ENCODE results near the gene PPA2.

Gene PPA2

DNA sequence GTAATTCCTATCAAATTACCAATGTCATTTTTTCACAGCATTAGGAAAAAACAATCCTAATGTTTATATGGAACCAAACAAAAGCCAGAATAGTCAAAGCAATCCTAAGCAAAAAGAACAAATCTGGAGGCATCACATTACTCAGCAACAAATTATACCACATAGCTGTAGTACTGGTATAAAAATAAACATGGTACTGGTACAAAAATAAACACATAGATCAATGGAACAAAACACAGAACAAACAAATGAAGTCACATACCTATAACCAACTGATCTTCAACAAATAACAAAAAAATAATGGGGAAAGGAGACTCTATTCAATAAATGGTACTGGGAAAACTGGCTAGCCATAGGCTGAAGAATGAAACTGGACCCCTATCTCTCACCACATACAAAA, 37.4 kb downstream of the PPA2 start:
- TF ChIP-seq, protein P1, sequence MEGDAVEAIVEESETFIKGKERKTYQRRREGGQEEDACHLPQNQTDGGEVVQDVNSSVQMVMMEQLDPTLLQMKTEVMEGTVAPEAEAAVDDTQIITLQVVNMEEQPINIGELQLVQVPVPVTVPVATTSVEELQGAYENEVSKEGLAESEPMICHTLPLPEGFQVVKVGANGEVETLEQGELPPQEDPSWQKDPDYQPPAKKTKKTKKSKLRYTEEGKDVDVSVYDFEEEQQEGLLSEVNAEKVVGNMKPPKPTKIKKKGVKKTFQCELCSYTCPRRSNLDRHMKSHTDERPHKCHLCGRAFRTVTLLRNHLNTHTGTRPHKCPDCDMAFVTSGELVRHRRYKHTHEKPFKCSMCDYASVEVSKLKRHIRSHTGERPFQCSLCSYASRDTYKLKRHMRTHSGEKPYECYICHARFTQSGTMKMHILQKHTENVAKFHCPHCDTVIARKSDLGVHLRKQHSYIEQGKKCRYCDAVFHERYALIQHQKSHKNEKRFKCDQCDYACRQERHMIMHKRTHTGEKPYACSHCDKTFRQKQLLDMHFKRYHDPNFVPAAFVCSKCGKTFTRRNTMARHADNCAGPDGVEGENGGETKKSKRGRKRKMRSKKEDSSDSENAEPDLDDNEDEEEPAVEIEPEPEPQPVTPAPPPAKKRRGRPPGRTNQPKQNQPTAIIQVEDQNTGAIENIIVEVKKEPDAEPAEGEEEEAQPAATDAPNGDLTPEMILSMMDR (IDR thresholded peaks at IDR 0.05; ENCODE audit: low read depth, low read length), result no peak

DNA sequence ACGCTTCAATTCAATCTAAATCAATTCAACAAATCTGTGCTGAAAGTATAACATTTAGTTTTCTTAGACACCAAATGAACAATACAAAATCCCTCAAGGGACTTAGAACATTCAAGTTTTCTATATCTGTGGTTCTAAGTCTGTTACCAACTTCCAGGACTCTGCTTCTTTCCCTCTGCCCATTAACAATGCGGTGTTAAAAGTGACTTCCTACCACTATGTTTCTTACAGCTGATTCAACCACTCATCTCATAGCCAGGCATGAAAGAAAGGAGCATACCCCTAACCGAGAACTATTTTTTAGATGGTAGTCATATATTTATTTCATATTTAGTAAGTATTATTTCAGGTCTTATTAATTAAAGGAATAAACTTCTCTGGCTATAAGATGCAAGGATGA, 38.9 kb downstream of the PPA2 start:
- DNase-seq, result no peak
- no peak overlapping the region for H3K4me3 ChIP-seq (ENCODE audit: low read depth, low read length)
- TF ChIP-seq, protein P1 (IDR thresholded peaks at IDR 0.05; ENCODE audit: low read depth, low read length), result no peak
- no peaks in the 10 kb centered on the region for H3K4me1 ChIP-seq
- no peaks in the 10 kb centered on the region for H3K27me3 ChIP-seq
- H3K36me3 ChIP-seq, result peaks cover 13% of the 10 kb centered on the region
- H3K9me3 ChIP-seq, result no peaks in the 10 kb centered on the region

More for the DNA sequence above, 37.4 kb downstream of the PPA2 start:
- DNase-seq, result no peak
- no peaks in the 10 kb centered on the region for H3K9me3 ChIP-seq
- no peaks in the 10 kb centered on the region for H3K27me3 ChIP-seq
- H3K4me3 ChIP-seq (ENCODE audit: low read depth, low read length), result no peak overlapping the region
- H3K36me3 ChIP-seq, result peaks cover 9% of the 10 kb centered on the region
- H3K4me1 ChIP-seq, result no peaks in the 10 kb centered on the region

DNA sequence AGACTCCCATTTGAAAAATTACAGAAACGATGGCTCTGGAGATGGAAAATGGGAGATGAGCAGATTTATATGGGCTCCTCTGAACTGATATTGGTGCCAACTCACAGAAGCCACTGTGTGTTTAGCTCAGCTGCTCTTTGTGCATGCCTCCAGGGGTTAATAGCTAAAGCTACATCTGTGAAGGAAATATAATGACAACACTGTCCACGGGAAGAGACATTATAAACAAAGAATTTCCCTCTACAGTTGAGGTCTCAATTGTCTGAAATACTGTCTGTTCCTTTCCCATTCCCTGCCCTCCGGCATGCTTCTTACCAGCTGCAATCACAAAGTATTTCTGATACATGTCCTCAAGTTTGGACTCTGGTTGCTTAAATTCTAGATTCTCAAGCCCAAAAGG, 40.4 kb downstream of the PPA2 start:
- Histone ChIP-seq H3K4me1 (no peaks in the 10 kb centered on the region), H3K4me3 (ENCODE audit: low read depth, low read length) (no peak overlapping the region), H3K27me3 (no peaks in the 10 kb centered on the region), H3K9me3 (no peaks in the 10 kb centered on the region), H3K36me3 (peaks cover 13% of the 10 kb centered on the region)
- TF ChIP-seq, protein P1 (IDR thresholded peaks at IDR 0.05; ENCODE audit: low read depth, low read length), result no peak
- DNase-seq, result no peak

DNA sequence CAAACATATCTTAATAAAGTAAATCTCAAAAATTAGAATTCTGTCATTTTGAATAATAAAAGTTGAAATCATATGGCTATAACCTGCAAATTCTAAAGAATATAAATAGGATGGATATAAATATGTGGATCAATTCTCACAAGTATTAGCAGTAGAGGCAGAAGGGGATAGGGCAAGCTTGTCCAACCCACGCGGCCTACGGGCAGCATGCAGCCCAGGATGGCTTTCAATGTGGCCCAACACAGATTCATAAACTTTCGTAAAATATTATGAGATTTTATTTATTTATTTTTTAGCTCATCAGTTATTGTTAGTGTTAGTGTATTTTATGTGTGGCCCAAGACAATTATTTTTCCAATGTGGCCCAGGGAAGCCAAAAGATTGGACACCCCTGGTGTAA, 41.4 kb downstream of the PPA2 start:
- H3K36me3 ChIP-seq, result peaks cover 4% of the 10 kb centered on the region; the same call in 1 of the 2 replicates
- TF ChIP-seq, protein P1 (IDR thresholded peaks at IDR 0.05; ENCODE audit: low read depth, low read length), result no peak
- DNase-seq, result no peak
- no peak overlapping the region for H3K4me3 ChIP-seq (ENCODE audit: low read depth, low read length)
- H3K9me3 ChIP-seq, result no peaks in the 10 kb centered on the region
- no peaks in the 10 kb centered on the region for H3K27me3 ChIP-seq
- no peaks in the 10 kb centered on the region for H3K4me1 ChIP-seq

DNA sequence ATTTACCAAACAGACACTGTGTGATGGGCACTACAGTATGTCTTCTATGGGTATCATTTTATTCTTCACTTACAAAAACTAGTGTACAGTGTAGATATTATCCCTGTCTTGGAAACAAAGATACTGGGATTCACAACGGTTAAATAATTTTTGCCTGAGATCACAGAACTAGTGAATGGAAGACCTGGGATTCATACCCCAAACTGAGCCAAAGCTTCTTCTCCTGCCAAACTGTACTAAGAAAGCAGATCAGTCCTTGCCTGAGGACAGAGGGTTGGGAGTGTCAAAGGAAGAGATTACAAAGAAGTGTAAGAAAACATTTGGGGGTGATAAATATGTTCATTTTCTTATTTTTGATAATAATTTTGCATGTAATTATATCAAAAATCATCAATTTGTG, 43.1 kb downstream of the PPA2 start:
- no peak for DNase-seq
- H3K9me3 ChIP-seq, result no peaks in the 10 kb centered on the region
- no peaks in the 10 kb centered on the region for H3K27me3 ChIP-seq
- H3K4me3 ChIP-seq (ENCODE audit: low read depth, low read length), result no peak overlapping the region
- H3K4me1 ChIP-seq, result no peaks in the 10 kb centered on the region
- H3K36me3 ChIP-seq, result peaks cover 4% of the 10 kb centered on the region
- TF ChIP-seq, protein P1 (IDR thresholded peaks at IDR 0.05; ENCODE audit: low read depth, low read length), result no peak

DNA sequence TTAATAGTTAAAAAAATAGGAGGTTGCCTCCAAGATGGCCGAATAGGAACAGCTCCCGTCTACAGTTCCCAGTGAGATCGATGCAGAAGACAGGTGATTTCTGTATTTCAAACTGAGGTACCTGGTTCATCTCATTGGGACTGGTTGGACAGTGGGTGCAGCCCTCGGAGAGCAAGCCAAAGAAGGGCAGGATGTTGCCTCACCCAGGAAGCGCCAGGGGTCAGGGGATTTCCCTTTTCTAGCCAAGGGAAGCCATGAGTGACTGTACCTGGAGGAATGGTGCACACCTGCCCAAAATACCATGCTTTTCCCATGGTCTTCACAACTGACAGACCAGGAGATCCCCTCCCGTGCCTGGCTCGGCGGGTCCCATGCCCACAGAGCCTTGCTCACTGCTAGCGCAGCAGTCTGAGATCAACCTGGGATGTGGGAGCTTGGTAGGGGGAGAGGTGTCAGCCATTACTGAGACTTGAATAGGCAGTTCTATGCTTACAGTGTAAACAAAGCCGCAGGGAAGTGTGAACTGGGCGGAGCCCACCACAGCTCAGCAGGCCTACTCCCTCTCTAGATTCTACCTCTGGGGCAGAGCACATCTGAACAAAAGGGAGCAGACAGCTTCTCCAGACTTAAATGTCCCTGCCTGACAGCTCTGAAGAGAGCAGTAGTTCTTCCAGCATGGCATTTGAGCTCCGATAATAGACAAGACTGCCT, 47.5 kb downstream of the PPA2 start:
- no peaks in the 10 kb centered on the region for H3K9me3 ChIP-seq
- H3K4me3 ChIP-seq (ENCODE audit: low read depth, low read length), result no peak overlapping the region
- DNase-seq, result no peak
- H3K36me3 ChIP-seq, result peaks cover 8% of the 10 kb centered on the region
- H3K4me1 ChIP-seq, result no peaks in the 10 kb centered on the region
- H3K27me3 ChIP-seq, result no peaks in the 10 kb centered on the region
- TF ChIP-seq, protein P1 (IDR thresholded peaks at IDR 0.05; ENCODE audit: low read depth, low read length), result no peak

Measured in BE2C (cell line).